Osteoblast (primary cell): Measurements from ENCODE around the gene DUSP7. TPM values are rescaled to one million over a fixed set of nuclear protein-coding genes. Genes with fewer than 3 reads are reported as not detected.

Experiments used
- DNase-seq: peaks from one replicate; pipeline ENCODE4 v3.0.0; 2011; ENCODE audit warnings: low spot score, mixed read lengths; ENCODE audit not compliant: insufficient read length; ENCODE audit errors: missing footprints
- H2AFZ ChIP-seq: 2 replicates; pipeline ENCODE4 v1.6.0; 2011; ENCODE audit warnings: mild to moderate bottlenecking, low read length
- H3K27ac ChIP-seq: 2 replicates; pipeline ENCODE4 v1.5.1; 2011; ENCODE audit warnings: mild to moderate bottlenecking, low read depth, low read length, moderate library complexity
- H3K27me3 ChIP-seq: 2 replicates; pipeline ENCODE4 v1.6.0; 2012; ENCODE audit warnings: mild to moderate bottlenecking, control low read depth, inconsistent platforms, low read length, moderate library complexity; ENCODE audit not compliant: insufficient read depth
- H3K36me3 ChIP-seq: 2 replicates; pipeline ENCODE4 v1.5.1; 2011; ENCODE audit warnings: mild to moderate bottlenecking, low read length, control low read depth, moderate library complexity; ENCODE audit not compliant: insufficient read depth
- H3K4me1 ChIP-seq: 2 replicates; pipeline ENCODE4 v1.5.1; 2011; ENCODE audit warnings: mild to moderate bottlenecking, low read length, control low read depth, moderate library complexity; ENCODE audit not compliant: insufficient read depth
- H3K4me2 ChIP-seq: 2 replicates; pipeline ENCODE4 v1.6.0; 2011; ENCODE audit warnings: mild to moderate bottlenecking, low read length; ENCODE audit not compliant: insufficient read depth
- H3K4me3 ChIP-seq: fragments of 200-600 bp; sonication (generic); 3 replicates; pipeline ENCODE4 v1.5.1; 2012; ENCODE audit warnings: mild to moderate bottlenecking, low read length, inconsistent platforms; ENCODE audit not compliant: insufficient read depth
- H3K79me2 ChIP-seq: 2 replicates; pipeline ENCODE4 v1.6.0; 2012; ENCODE audit warnings: mild to moderate bottlenecking, low read length, control low read depth, inconsistent platforms; ENCODE audit not compliant: insufficient read depth
- H3K9me3 ChIP-seq: 2 replicates; pipeline ENCODE4 v1.5.1; 2011; ENCODE audit warnings: low read depth, low read length, control low read depth
- H4K20me1 ChIP-seq: 2 replicates; pipeline ENCODE4 v1.6.0; 2012; ENCODE audit warnings: mild to moderate bottlenecking, low read length, control low read depth; ENCODE audit not compliant: insufficient read depth
- CTCF ChIP-seq: IDR thresholded peaks from 2 replicates; pipeline ENCODE4 v1.5.1; 2011; ENCODE audit warnings: mild to moderate bottlenecking, low read depth, low read length, moderate library complexity; ENCODE audit errors: extremely low read depth
- total RNA-seq: library from RNA; depleted of rRNA; stranded (reverse); fragments of >200 nt; gene quantifications from 2 replicates; pipeline ENCODE4 v1.2.3, GENCODE V29; 2012

DUSP7 gene
- total RNA-seq, 1 donor, result 12.7 TPM

- Histone ChIP-seq H3K79me2 (no peaks in the 10 kb centered on the region), H3K27me3 (no peaks in the 10 kb centered on the region), H2AFZ (no peak overlapping the region), H3K4me3 (no peak overlapping the region), H4K20me1 (no peaks in the 10 kb centered on the region), H3K9me3 (no peaks in the 10 kb centered on the region), H3K4me1 (peaks cover 14% of the 10 kb centered on the region), H3K4me2 (no peak overlapping the region), H3K36me3 (no peaks in the 10 kb centered on the region), H3K27ac (no peak overlapping the region)
- DNase-seq, result no peak
- TF ChIP-seq CTCF, result no peak
Observed at GRCh38 chr3:52002748-52003147, 53.6 kb downstream of the DUSP7 start.

GRCh38 chr3:52001443-52001974 lies 54.9 kb downstream of the DUSP7 start:
- Histone ChIP-seq H3K4me1 (peaks cover 14% of the 10 kb centered on the region), H3K4me3 (no peak overlapping the region), H3K27me3 (peaks cover 5% of the 10 kb centered on the region), H4K20me1 (no peaks in the 10 kb centered on the region), H3K36me3 (no peaks in the 10 kb centered on the region), H2AFZ (no peak overlapping the region), H3K9me3 (no peaks in the 10 kb centered on the region), H3K27ac (no peak overlapping the region), H3K4me2 (no peak overlapping the region), H3K79me2 (no peaks in the 10 kb centered on the region)
- DNase-seq, result peak; percentile 97
- peak; percentile 80 for TF ChIP-seq CTCF

GRCh38 chr3:51999846-52000245 lies 56.5 kb downstream of the DUSP7 start:
- no peak for DNase-seq
- Histone ChIP-seq H3K79me2 (peaks cover 9% of the 10 kb centered on the region), H2AFZ (no peak overlapping the region), H3K9me3 (no peaks in the 10 kb centered on the region), H3K27ac (no peak overlapping the region), H3K27me3 (peaks cover 5% of the 10 kb centered on the region), H3K4me3 (no peak overlapping the region), H3K4me1 (peaks cover 2% of the 10 kb centered on the region), H3K36me3 (peaks cover 4% of the 10 kb centered on the region), H3K4me2 (no peak overlapping the region), H4K20me1 (peaks cover 6% of the 10 kb centered on the region)
- no peak for TF ChIP-seq CTCF

Other genes with a start within 250 kb of the DUSP7 start
- gene IQCF2, start 195.0 kb downstream of the DUSP7 start, total RNA-seq, result not detected in 2 replicates
- gene IQCF5, start 181.0 kb downstream of the DUSP7 start, total RNA-seq, result not detected in 2 replicates
- not detected in 2 replicates for gene IQCF1, start 153.2 kb downstream of the DUSP7 start, total RNA-seq
- 18.0 and 20.6 TPM in 2 replicates for gene RRP9, start 114.7 kb downstream of the DUSP7 start, total RNA-seq
- 39.2 and 46.0 TPM in 2 replicates for gene PARP3, start 114.2 kb downstream of the DUSP7 start, total RNA-seq
- under 0.01 TPM in 1 of 2 replicates, not detected in the other for gene GPR62, start 101.2 kb downstream of the DUSP7 start, total RNA-seq
- 19.7 and 22.4 TPM in 2 replicates for gene PCBP4, start 89.1 kb downstream of the DUSP7 start, total RNA-seq
- gene ABHD14B, start 82.5 kb downstream of the DUSP7 start, total RNA-seq, result 38.7 and 44.2 TPM in 2 replicates
- 16.5 and 18.8 TPM in 2 replicates for gene ABHD14A, start 81.5 kb downstream of the DUSP7 start, total RNA-seq
- gene ACY1, start 73.0 kb downstream of the DUSP7 start, total RNA-seq, result 35.7 and 37.6 TPM in 2 replicates
- 824 and 862 TPM in 2 replicates for gene RPL29, start 60.7 kb downstream of the DUSP7 start, total RNA-seq
- gene POC1A, start 97.9 kb upstream of the DUSP7 start, total RNA-seq, result 1.8 and 3.2 TPM in 2 replicates
- gene ALAS1, start 141.6 kb upstream of the DUSP7 start, total RNA-seq, result 35.4 and 39.1 TPM in 2 replicates
- not detected in 2 replicates for gene TLR9, start 169.1 kb upstream of the DUSP7 start, total RNA-seq
- 115 and 138 TPM in 2 replicates for gene TWF2, start 182.6 kb upstream of the DUSP7 start, total RNA-seq
- 23.9 and 28.2 TPM in 2 replicates for gene PPM1M, start 189.2 kb upstream of the DUSP7 start, total RNA-seq
- 54.2 and 58.3 TPM in 2 replicates for gene WDR82, start 222.1 kb upstream of the DUSP7 start, total RNA-seq
- gene GLYCTK, start 231.3 kb upstream of the DUSP7 start, total RNA-seq, result 13.8 and 15.0 TPM in 2 replicates